Measurements from ENCODE around the gene DIDO1. TPM values are rescaled to one million over a fixed set of nuclear protein-coding genes. Genes with fewer than 3 reads are reported as not detected.

Gene DIDO1
- total RNA-seq, 4 donors from 2014 or later = 72.5 to 143 (median 105) TPM

DNA sequence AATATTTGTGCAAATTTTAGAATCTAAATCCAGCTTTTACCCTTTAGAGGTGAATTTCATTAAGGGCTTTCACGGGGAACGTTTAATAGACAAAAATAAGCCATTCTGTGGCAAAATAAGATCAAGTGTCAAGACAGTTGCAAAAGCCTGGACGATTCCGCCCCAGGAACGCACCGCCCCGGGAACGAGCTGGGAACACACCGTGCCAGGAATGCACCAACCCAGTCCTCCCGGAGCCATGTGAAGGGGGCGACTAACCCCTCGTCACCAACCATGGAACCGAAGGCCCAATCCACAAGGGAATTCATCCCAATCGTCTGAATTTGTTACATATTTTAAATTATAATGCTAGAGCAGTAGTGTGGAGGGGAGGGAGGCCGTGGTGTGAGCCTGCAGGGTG lies 43.9 kb downstream of the DIDO1 start:
- DNase-seq = no peak

GRCh38 chr20:62881662-62882395 lies 44.5 kb downstream of the DIDO1 start:
- Histone ChIP-seq H3K36me3 (peaks cover 0 to 42% (median 0%) of the 10 kb centered on the region in 3 donors), H3K27me3 (no peaks in the 10 kb centered on the region), H3K4me1 (peaks cover 0 to 7% (median 0%) of the 10 kb centered on the region in 4 donors), H3K4me3 (no peak overlapping the region), H3K27ac (no peak overlapping the region), H3K9me3 (no peaks in the 10 kb centered on the region)
- no peak for TF ChIP-seq CTCF (IDR thresholded peaks at IDR 0.05)
- TF ChIP-seq POLR2A (IDR thresholded peaks at IDR 0.05) = no peak
- DNase-seq = no peak

More for the DNA sequence above, 43.9 kb downstream of the DIDO1 start:
- Histone ChIP-seq H3K4me3 (no peak overlapping the region), H3K9me3 (no peaks in the 10 kb centered on the region), H3K4me1 (peaks cover 0 to 1% (median 0%) of the 10 kb centered on the region in 4 donors), H3K36me3 (peaks cover 0 to 45% (median 0%) of the 10 kb centered on the region in 3 donors), H3K27ac (no peak overlapping the region), H3K27me3 (no peaks in the 10 kb centered on the region)
- TF ChIP-seq POLR2A (IDR thresholded peaks at IDR 0.05) (no peak), CTCF (IDR thresholded peaks at IDR 0.05) (no peak)

GRCh38 chr20:62880935-62881661 lies 45.2 kb downstream of the DIDO1 start:
- no peak for DNase-seq
- H3K9me3 ChIP-seq = no peaks in the 10 kb centered on the region
- no peaks in the 10 kb centered on the region for H3K27me3 ChIP-seq
- peaks cover 0 to 39% (median 0%) of the 10 kb centered on the region in 3 donors for H3K36me3 ChIP-seq
- TF ChIP-seq POLR2A (IDR thresholded peaks at IDR 0.05) (no peak), CTCF (IDR thresholded peaks at IDR 0.05) (no peak)
- H3K4me3 ChIP-seq = no peak overlapping the region
- H3K4me1 ChIP-seq = peaks cover 0 to 14% (median 0%) of the 10 kb centered on the region in 4 donors
- no peak overlapping the region for H3K27ac ChIP-seq

GRCh38 chr20:62880147-62880934 lies 46.0 kb downstream of the DIDO1 start:
- H3K27ac ChIP-seq = no peak overlapping the region
- TF ChIP-seq POLR2A (IDR thresholded peaks at IDR 0.05) (no peak), CTCF (IDR thresholded peaks at IDR 0.05) (no peak)
- no peak for DNase-seq

More at GRCh38 chr20:62880147-62880934, 46.0 kb downstream of the DIDO1 start:
- peaks cover 0 to 21% (median 0%) of the 10 kb centered on the region in 4 donors for H3K4me1 ChIP-seq
- no peak overlapping the region for H3K4me3 ChIP-seq
- peaks cover 0 to 35% (median 0%) of the 10 kb centered on the region in 3 donors for H3K36me3 ChIP-seq
- no peaks in the 10 kb centered on the region for H3K27me3 ChIP-seq
- no peaks in the 10 kb centered on the region for H3K9me3 ChIP-seq

Measured in Peyer's patch (tissue), 4 donors.